ENCODE data around the gene HLA-F. TPM values are rescaled to one million over a fixed set of nuclear protein-coding genes. Genes with fewer than 3 reads are reported as not detected.

HLA-F gene
- total RNA-seq, 1 experiment from 2014 or later = 7.6 TPM

DNA sequence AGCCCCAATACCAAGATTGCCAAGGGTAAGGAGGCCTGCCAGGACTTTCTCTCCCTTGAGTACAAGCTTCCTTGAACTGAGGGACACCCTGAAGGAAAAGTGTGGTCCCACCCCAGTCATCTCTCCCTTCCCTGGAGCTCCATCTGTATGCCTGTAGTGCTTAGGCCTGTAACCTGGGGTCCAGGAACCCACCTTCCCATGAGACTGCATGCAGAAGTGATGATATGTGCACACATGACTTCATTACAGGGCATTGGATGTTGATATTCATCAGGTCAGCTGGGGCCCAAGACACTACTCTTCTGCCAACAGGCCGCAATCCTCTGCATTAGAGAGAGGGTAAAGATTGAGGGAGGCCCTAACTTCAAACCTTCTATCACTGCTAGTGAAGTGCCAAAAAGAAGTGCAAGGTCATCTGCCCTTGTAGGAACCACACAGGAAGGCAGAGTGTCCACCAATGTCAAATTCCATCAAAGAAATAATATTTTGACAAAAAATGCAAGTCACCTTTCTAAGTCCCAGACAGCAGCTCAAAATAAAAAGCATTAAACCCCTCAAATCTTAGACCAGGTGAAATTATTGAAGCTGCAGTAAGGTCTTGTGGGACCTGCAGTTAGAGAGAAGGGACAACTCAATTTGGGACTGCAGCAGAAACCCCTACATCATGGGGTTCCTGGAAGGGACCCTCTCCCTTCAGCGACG is 5.1 kb downstream of the HLA-F start:
- H3K9me2 ChIP-seq (ENCODE audit: insufficient read depth) = no peaks in the 10 kb centered on the region

DNA sequence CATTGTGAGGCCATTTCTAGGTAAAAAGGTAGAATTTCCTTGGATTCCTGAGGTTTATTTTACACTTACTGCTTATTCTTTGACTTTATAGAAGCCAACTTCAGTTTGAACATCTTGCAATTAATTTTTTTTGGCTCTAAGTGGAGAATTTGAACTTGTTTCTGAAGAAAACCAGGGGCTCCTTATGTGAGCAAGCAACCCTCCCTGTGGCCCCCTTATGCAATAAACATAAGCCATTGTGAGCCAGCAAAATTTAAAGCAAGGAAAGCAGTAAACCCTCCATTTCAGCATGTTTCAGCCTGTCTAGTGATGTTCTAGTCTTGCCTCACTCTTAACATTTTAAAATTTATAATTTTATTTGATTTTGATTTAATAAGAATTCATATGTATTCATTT is 5.6 kb downstream of the HLA-F start:
- TF ChIP-seq EZH2 (IDR thresholded peaks at IDR 0.05; ENCODE audit: low read depth) = no peak
- TF ChIP-seq, protein P1, sequence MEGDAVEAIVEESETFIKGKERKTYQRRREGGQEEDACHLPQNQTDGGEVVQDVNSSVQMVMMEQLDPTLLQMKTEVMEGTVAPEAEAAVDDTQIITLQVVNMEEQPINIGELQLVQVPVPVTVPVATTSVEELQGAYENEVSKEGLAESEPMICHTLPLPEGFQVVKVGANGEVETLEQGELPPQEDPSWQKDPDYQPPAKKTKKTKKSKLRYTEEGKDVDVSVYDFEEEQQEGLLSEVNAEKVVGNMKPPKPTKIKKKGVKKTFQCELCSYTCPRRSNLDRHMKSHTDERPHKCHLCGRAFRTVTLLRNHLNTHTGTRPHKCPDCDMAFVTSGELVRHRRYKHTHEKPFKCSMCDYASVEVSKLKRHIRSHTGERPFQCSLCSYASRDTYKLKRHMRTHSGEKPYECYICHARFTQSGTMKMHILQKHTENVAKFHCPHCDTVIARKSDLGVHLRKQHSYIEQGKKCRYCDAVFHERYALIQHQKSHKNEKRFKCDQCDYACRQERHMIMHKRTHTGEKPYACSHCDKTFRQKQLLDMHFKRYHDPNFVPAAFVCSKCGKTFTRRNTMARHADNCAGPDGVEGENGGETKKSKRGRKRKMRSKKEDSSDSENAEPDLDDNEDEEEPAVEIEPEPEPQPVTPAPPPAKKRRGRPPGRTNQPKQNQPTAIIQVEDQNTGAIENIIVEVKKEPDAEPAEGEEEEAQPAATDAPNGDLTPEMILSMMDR (conservative IDR thresholded peaks at IDR 0.05) = no peak
- no peaks in the 10 kb centered on the region for H4K20me1 ChIP-seq (ENCODE audit: insufficient read depth)
- DNase-seq = no peak
- no peaks in the 10 kb centered on the region for H3K9me2 ChIP-seq (ENCODE audit: insufficient read depth)
- H3K4me3 ChIP-seq = no peak overlapping the region
- no peak overlapping the region for H3K27ac ChIP-seq
- ChIA-PET CTCF (no interaction called here), POLR2A (ENCODE audit: unreplicated experiment) (no interaction called here)
- intact Hi-C loops (cut with micrococcal nuclease; ENCODE audit: unreplicated experiment) = no loop called here
- no peaks in the 10 kb centered on the region for H3K27me3 ChIP-seq (ENCODE audit: insufficient read depth, low read depth)
- no peaks in the 10 kb centered on the region for H3K79me2 ChIP-seq (ENCODE audit: low read depth)
- no peaks in the 10 kb centered on the region for H3K9me3 ChIP-seq (ENCODE audit: insufficient read depth, low read depth)
- no TSS peak for BruUV-seq (replicated peaks)
- no peaks in the 10 kb centered on the region for H3K4me1 ChIP-seq (replicated peaks; ENCODE audit: insufficient read depth)
- no peaks in the 10 kb centered on the region for H3F3A ChIP-seq (ENCODE audit: insufficient read depth, low read depth)
- no peaks in the 10 kb centered on the region for H3K36me3 ChIP-seq (ENCODE audit: low read depth)
- H3K4me2 ChIP-seq = no peak overlapping the region
- H2AFZ ChIP-seq = no peak overlapping the region

More for the DNA sequence above, 5.1 kb downstream of the HLA-F start:
- Histone ChIP-seq H3K36me3 (ENCODE audit: low read depth) (no peaks in the 10 kb centered on the region), H3K79me2 (ENCODE audit: low read depth) (no peaks in the 10 kb centered on the region), H3K4me1 (replicated peaks; ENCODE audit: insufficient read depth) (no peaks in the 10 kb centered on the region), H3F3A (ENCODE audit: insufficient read depth, low read depth) (no peaks in the 10 kb centered on the region), H3K27ac (no peak overlapping the region), H3K27me3 (ENCODE audit: insufficient read depth, low read depth) (no peaks in the 10 kb centered on the region), H4K20me1 (ENCODE audit: insufficient read depth) (no peaks in the 10 kb centered on the region), H3K4me2 (no peak overlapping the region), H2AFZ (no peak overlapping the region), H3K4me3 (no peak overlapping the region), H3K9me3 (ENCODE audit: insufficient read depth, low read depth) (no peaks in the 10 kb centered on the region)
- DNase-seq = no peak
- no TSS peak for BruUV-seq (replicated peaks)
- ChIA-PET POLR2A (ENCODE audit: unreplicated experiment) (interaction anchor here (0.6 kb wide), 1 partner anchor 10 kb away, joined by 6 read pairs; no protein-coding TSS in a partner anchor), CTCF (no interaction called here)
- intact Hi-C loops (cut with micrococcal nuclease; ENCODE audit: unreplicated experiment) = no loop called here
- no peak for TF ChIP-seq EZH2 (IDR thresholded peaks at IDR 0.05; ENCODE audit: low read depth)
- TF ChIP-seq, protein P1 (conservative IDR thresholded peaks at IDR 0.05) = no peak

DNA sequence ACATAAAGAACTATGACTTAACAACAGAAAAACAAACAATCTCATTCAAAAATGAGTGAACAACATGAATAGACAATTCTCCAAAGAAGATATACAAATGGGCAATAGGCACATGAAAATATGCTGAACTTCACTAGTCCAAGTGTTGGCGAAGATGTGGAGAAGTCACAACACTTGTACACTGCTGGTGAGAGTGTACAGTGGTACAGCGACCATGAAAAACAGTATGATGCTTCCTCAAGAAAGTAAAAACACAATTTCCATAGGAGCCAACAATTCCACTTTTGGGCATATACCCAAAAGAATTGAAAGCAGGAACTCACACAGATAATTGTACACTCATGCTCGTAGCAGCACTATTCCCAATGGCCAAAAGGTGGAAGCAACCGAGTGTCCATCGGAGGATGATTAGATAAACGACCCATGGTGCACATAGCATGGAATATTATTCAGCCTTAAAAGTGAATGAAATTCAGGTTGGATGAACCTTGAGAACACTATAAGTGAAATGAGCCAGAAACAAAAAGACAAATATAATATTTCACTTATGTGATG is 6.6 kb downstream of the HLA-F start:
- no peaks in the 10 kb centered on the region for H3K36me3 ChIP-seq (ENCODE audit: low read depth)
- H2AFZ ChIP-seq = no peak overlapping the region
- no peak overlapping the region for H3K27ac ChIP-seq
- H3K4me3 ChIP-seq = no peak overlapping the region
- intact Hi-C loops (cut with micrococcal nuclease; ENCODE audit: unreplicated experiment) = no loop called here
- no peaks in the 10 kb centered on the region for H3F3A ChIP-seq (ENCODE audit: insufficient read depth, low read depth)
- no peaks in the 10 kb centered on the region for H3K27me3 ChIP-seq (ENCODE audit: insufficient read depth, low read depth)
- no peak for TF ChIP-seq EZH2 (IDR thresholded peaks at IDR 0.05; ENCODE audit: low read depth)
- TF ChIP-seq, protein P1 (conservative IDR thresholded peaks at IDR 0.05) = no peak
- DNase-seq = peak in 1 of 2 experiments; percentile 16
- no peak overlapping the region for H3K4me2 ChIP-seq
- POLR2A ChIA-PET (ENCODE audit: unreplicated experiment) = no interaction called here
- no peaks in the 10 kb centered on the region for H3K4me1 ChIP-seq (replicated peaks; ENCODE audit: insufficient read depth)
- no peaks in the 10 kb centered on the region for H3K79me2 ChIP-seq (ENCODE audit: low read depth)
- no peaks in the 10 kb centered on the region for H3K9me3 ChIP-seq (ENCODE audit: insufficient read depth, low read depth)
- BruUV-seq (replicated peaks) = no TSS peak
- CTCF ChIA-PET = no interaction called here
- no peaks in the 10 kb centered on the region for H4K20me1 ChIP-seq (ENCODE audit: insufficient read depth)
- H3K9me2 ChIP-seq (ENCODE audit: insufficient read depth) = no peaks in the 10 kb centered on the region
